Measurements from ENCODE around the gene GTF2A1.
A peak's percentile ranks its signal among the peaks of the same experiment; 100 is the strongest.

GTF2A1 gene

DNA sequence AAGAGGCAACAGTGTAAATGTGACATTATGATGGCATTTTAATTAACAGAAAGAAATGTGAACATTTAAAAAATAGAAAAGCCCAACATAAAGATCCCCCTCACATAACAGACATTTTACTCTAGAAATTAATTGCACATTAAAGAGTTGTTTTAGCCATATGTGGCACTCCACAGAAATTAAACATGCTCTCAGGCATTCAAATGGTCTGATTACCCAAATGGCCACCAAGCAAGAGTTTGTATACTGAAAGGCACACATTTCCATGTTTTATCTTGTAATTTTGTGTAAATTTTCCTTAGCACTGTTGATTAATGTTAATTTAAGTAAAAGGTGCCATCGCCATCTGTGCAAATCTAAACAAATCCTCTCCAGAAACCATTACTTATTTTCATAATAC, 43.5 kb downstream of the GTF2A1 start:
- no peak for DNase-seq (ENCODE audit: low spot score)

DNA sequence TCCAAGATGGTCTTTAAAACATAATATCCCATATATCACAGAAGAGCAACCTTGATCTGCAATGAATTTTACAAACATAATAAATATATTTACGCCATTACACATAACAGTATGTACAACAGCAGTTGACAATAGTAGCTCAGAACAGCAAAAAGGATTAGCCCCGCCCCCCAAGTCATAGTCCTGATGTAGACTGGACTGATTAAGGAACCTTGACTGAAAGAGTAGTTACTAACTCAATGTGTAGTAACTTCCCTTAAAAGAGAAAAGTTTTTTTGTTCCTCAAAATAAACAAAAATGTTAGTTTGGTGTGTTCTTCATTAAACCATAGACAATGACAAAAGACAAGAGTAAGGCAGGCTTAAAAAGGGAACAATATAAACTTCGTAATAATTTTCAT, 44.5 kb downstream of the GTF2A1 start:
- no peak for DNase-seq (ENCODE audit: low spot score)

DNA sequence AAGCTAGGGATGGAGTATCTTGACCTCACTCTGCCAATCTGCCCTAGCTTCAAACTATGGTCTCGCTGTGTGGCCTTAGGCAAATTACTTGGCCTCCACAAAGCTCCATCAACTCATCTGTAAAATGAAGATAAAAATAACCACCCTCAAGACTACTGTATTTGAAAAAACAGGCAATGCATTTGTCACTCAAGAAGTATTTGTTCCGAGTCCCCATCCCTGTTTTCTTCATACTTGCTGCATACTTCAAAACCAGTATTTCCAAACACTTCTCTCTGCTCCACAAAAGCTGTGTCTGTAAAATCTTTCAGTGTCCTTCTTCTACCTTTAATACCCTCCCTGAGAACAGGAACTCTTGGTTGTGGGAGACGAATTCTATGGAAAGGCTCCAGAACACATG, 47.9 kb downstream of the GTF2A1 start:
- DNase-seq (ENCODE audit: low spot score), result no peak

DNA sequence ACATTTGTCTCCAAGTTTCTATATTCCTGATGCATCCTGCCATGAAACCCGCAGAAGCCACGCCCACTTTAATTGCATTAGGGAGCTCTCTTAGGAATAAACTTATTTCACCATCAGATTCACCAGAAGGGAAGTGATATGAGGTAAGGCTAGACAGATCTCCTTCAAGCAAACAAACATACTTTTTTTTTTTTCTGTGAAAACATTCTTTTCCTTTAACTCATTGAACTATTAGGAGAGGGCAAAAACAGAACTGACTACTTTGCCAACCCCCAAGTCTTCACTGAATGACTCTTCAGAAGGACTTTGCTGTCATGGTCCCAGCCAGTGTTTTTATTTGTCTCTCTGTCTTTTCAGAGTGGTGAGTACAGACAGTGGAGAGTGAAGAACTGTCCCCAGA, 48.4 kb downstream of the GTF2A1 start:
- DNase-seq (ENCODE audit: low spot score), result no peak

DNA sequence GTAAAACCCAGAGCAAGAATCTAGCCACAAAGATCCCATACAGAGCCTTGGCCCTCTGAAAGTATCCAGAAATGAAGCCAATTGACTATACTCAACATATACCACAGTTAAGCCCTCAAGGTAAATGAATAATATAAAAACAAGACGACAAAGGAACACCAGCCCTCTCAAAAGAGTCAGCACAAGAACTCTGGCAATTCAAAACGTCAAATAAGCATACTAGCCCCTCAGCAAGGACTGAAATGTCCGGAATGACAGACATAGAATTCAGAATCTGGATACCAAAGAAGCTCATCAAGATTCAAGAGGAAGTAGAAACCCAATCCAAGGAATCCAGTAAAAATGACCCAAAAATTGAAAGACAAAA, 49.9 kb downstream of the GTF2A1 start:
- DNase-seq (ENCODE audit: low spot score), result no peak

DNA sequence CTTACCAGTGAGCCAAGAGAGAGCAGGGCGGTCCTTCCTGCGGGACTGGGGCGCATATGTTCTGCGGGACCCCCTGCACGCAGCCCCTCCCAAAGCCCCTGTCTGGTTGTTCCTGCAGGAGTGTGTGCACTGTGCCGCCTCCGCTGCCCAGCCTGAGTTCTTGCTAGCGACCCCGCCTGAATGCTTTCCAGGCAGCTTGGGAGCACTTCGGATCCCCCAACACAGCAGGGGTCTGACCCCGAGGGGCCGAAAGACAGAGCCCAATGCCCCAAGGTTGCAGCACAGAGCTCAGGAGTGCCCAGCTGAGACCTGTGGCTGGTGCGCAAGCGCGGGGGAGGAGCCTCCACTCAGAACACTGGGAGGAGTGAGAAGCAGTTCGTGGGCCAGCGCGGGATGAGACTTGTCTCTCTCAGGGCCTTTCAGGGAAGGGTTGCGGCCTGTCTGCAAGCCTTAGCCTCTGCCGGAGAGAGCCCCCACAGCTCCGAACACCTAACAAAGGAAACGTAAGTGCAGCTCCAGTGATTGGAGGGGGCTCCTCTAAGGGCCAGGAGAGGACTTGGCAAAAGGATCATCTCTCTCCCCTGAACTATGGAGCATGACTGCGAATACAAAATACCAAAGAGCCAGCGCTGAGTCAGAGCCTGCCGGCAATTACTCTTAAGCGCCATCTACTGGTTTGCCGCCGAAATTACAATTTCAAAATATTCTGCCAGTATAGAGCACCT, 50.5 kb downstream of the GTF2A1 start:
- DNase-seq (ENCODE audit: low spot score), result peak; percentile 89

DNA sequence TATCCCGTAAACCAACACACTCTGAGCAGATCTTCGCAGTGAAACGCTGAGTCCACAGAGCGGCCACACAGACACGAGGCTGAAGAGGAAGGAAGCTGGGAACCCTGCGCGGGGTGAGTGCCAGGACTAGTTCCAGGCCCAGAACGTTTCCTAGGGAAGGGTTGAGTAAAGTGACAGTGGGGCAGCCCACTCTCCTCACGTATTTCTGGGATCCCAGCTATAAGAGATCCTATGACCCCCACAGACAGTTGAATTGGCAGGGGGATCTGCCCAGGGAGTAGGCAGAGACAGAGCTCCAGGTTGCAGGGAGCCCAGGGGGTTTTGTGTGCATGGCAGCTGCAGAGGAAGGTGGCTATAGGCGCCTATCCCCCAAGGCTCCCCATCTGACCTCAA, 51.1 kb downstream of the GTF2A1 start:
- DNase-seq (ENCODE audit: low spot score), result peak; percentile 20

DNA sequence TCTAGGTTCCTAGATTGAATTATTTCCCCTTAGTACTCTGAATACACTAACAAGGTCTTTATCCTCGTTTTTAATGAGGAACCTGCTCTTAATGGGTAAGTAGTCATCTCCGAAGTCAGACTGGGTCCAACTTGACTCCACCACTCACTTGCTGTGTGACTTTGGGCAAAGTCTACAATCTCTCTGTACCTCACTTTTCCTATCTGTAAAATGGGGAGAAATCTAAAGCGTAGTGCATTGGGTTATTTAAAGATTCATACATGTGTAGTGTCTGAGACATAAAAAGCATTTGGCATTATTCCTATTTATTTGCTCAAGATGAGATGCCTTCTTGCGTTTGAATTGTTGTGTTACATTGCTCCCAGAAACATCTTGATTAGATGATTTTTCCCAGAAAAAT, 51.5 kb downstream of the GTF2A1 start:
- no peak for DNase-seq (ENCODE audit: low spot score)

DNA sequence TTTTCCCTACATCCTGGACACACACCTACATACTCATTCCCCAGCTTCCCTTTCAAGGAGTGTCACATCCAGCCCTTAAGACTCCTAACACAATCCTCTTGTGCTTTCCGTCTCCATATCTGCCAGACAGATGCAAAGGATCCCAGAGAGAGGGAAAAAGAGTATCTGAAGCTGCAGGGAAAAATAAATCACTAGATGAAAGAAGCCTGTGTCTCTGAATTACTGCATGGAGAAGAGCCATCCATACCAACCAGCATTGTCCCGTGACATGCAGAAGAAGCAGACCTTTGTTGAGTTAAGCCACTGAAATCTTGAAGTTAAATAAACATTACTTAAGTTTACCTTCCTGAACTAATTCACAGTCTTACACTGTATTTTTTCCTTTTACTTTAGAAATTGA, 54.6 kb downstream of the GTF2A1 start:
- DNase-seq (ENCODE audit: low spot score), result no peak

DNA sequence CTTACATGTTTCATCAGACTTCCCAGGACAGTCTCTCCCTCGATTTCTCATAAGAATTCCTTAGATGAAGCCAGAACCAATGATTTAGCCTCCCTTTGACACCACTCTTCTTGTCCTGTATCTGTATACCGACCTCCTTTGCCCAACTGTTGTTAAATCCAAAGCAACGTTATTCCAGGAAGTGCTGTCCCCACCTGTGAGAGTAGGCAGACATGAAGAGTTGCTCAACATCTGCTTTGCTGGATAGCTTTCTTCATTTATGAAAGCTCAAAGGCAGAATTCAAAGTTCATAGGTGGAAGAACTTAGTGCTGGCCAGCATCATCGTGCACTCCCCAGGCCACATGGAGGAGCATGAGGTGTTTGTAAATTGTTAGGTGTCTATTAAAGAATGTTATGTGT, 55.6 kb downstream of the GTF2A1 start:
- DNase-seq (ENCODE audit: low spot score), result no peak

DNA sequence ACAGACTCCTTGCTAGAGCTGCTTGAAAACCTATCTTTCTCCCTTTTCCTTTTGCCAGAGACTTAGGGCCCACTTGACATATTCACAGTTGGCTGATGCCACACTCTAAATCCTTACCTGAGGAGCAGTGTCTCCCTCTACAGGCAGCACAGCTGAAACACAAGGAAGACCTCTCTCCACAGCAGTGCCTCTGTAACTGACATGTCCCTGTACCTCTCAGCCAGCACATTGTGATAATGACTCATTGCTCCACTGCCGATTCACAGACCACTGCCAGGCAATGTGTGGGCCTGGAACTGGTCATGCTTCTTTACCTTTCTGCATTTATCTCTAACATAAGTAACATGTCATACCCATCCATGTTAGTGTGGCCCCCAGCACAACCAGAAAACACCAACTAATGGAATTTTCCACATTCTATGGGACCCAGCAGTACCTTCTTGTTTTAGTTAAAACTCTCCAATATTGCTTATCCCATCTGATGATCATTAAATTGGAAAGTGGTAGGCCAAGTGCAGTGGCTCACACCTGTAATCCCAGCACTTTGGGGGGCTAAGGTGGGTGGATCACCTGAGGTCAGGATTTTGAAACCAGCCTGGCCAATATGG, 56.5 kb downstream of the GTF2A1 start:
- peak; percentile 61 for DNase-seq (ENCODE audit: low spot score)

DNA sequence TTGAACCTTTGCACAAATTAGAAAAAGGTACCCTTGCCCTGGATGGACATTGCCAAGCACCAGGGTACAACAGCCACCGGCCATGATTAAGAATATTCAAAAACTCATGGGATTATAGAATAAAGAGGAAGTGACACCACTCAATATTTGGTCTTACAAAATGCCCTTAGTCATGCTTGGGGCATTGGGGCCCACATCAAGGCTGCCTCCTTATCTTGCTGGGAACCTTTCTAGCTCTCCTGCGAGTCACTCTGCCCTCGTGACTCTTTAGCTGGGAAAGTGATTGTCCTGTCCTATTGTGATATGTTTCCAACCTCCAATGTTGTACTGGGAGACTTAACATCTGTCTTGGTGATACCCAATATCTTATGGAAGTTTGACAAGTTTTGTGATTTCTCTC, 57.8 kb downstream of the GTF2A1 start:
- no peak for DNase-seq (ENCODE audit: low spot score)

DNA sequence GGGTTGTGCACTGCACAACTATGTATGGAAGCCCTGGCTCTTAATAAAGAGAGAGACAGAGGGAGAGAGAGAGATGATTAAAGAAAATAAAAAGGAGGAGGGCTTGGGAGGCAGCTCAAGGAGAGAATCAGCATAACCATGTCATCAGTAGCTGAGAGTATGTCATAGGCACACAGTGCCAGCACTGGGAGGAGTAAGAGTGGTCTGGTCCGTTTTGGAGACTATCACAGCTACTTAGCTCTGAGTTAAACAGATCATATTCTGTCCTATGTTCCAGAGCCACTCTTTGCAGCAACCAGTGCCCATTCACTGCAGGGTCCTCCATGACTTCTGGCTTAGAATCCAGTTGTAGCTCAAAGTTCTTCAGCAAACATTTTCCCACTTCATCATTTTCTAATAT, 59.0 kb downstream of the GTF2A1 start:
- DNase-seq (ENCODE audit: low spot score), result no peak

DNA sequence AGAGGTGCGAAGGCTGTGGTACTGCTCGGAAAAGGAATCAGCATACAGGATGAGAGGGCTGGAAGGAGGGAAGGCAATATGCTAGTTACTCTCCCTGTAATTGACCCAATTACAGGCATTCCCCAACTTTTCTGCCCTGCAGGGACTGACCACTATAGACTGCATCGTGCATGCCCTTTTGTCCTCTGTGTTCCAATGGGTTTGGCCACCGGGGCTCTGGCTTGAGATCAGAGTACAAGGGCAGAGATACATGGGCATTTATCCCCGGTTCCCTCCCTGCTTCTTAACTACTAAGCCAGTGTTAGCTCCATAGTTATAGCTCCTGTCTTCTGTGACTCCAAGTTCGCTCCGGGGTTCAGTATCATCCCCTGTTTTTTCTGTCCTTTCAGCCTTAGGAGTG, 59.7 kb downstream of the GTF2A1 start:
- no peak for DNase-seq (ENCODE audit: low spot score)

DNA sequence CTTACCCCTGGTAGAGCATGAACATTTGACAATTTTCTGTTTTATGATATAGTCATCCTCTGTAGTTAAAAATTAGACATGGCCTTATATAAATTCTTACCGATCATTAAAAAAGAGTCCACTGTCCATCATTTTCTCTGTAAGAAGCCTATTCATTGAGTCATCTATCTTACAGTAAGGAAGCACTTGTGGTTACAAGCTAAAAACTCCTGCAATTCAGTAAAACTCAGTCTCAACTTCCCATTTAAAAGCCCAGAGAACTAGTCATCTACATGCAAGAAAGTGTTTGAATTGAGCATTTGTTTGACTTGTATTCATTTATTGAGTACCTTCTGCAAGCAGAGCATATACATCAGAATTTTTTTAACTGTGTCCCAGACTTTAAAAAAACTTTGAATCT, 63.3 kb downstream of the GTF2A1 start:
- DNase-seq (ENCODE audit: low spot score), result no peak

DNA sequence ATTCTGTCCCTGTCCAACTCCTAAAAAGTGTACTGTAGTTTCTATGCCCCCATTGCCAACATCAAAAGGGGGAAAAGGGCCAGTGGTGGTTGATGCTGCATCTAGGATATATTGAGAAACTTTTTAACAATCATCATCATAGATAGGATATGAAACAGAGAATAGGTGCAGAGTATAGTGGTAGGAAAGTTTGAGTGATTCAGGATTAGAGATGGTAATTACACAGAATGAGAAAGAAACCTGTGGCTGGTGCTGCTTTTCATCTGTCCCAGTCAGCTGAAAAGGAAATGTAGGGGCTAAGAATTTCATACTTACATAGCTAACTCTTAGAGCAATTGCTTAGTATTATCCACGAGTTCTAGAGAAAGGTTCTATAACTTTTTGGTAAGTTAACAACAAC, 67.6 kb downstream of the GTF2A1 start:
- DNase-seq (ENCODE audit: low spot score), result no peak

DNA sequence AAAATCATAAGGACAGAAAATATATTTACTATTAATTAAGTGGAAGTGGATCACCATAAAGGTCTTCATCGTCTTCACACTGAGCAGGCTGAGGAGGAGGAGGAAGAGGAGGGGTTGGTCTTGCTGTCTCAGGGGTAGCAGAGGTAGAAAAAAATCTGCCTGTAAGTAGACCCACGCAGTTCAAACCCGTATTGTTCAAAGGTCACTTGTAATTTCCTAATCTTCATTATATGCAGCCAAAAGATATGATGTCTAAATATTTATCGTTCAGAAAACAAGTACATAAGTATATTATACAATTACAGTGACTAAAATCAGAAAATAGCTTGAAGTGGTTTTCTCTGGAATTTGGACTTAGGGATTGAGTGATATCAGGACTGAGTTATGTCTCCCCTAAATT, 72.1 kb downstream of the GTF2A1 start:
- DNase-seq (ENCODE audit: low spot score), result no peak

DNA sequence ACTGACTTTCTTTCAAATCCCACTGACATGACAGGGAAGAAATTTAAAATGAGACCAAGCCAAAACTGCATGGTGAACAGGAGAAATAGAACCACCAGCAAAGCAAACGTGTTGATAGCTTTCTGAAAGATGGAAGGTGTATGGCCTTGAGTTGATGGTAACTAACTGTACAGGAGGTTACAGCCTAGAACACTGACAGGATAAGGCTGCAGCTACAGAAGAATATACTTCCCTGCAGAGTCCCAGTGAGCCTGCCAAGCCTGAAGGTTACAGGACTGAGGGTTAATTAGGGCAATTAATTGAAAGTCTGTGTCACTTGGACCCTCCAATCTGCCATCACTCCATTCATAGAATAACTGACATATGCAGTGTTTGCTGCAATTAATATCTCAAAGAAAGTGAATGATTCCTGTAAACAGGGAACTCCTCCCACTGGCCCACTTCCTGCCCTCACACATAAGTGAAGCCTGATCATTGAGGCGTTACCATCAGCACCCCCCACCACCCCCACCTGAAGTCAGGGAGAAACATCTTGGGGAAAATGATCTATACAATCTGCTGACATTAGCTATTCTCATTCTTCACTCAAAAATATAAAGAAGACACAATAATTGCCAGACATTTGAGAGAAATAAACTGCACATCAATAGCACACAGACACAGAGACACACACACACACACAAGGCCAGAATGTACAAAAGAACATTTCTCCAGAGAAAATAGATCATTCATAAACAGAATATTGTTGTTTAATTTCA, 73.4 kb downstream of the GTF2A1 start:
- DNase-seq (ENCODE audit: low spot score), result no peak

DNA sequence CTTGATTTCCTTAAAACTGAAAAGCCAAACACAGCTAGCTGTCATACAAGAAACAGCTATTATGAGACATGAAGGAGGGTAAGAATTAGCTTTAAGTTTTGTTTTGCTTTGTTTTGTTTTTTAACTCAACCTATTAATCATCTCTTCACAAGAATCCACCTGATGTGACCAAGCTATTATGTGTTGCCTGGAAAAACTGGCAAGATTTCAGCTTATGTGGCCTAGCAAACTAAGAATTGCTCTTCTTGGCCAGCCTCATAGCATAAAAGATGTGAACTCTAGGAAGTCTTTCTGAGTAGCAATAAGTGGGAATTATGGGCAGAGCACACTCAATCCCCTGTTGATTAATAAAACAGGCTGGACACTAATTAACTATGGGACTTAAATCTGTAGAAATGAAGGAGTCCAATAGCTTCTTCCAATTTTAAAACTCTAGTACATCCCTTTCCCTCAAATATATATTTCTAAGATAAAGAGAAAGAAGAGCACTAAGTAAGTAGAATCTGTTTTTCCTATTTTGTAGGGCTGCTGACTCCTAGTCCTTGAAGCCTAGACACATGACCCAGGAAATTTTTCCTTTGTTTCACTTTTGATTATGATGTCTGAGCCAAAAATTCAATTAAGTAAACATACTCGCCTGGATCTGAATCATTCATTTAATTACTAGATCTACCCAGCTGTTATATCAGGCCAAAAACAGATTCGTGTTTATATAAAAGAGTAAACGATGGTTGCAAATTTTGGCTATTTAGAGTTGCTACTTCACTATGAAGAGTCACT, 75.7 kb downstream of the GTF2A1 start:
- DNase-seq (ENCODE audit: low spot score), result no peak

DNA sequence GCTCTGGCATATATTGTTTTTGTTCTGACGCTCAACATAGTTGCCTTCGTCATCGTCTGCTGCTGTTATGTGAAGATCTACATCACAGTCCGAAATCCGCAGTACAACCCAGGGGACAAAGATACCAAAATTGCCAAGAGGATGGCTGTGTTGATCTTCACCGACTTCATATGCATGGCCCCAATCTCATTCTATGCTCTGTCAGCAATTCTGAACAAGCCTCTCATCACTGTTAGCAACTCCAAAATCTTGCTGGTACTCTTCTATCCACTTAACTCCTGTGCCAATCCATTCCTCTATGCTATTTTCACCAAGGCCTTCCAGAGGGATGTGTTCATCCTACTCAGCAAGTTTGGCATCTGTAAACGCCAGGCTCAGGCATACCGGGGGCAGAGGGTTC, 77.0 kb downstream of the GTF2A1 start:
- DNase-seq (ENCODE audit: low spot score), result no peak

DNA sequence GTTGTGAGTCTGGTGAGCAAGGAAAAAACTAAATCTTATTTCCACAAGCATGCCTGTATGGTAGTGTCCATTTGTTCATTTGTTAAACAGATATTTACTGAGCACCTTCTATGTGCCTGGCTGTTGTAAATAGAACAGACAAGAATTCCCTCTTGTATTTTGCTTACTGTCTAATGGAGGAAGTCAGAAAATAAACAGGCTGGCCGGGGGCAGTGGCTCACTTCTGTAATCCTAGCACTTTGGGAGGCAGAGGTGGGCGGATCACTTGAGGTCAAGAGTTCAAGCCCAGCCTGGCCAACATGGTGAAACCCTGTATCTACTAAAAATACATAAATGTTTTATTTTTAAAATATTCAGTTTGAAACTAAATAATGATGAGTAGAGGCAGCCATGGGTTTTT, 79.3 kb downstream of the GTF2A1 start:
- DNase-seq (ENCODE audit: low spot score), result no peak

DNA sequence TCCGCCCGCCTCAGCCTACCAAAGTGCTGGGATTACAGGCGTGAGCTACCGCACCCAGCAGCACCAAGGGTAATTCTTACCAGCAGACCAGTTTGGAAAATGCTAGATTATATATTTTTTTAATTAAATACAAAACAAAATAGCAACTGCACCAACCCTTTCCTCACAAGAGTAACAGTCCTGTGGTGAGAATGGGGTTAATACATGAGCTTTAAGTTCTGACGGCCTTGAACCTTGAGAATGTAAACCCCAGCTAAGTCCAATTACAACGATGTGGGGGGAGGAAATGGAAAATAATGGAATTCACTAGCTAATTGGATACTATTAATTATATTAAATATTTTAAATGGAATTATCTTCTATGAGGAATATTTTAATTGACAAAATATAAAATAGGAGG, 82.3 kb downstream of the GTF2A1 start:
- no peak for DNase-seq (ENCODE audit: low spot score)

DNA sequence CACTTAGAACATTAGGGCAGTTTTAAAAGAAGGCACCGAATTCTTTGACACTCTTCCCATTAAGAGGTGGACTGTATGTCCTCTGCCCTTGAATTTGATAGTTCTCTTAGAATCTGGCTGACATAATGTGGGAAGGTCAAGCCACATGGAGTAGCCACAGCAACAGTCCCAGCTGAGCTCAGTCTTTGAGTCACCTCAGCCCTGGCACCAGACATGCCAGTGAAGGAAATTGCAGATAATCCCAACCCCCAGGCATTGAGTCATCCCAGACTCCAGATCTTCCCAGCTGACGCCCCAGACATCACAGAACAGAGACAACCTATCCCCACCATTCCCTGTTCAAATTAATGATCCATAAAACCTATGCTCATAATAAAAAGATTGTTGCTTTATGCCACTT, 83.4 kb downstream of the GTF2A1 start:
- DNase-seq (ENCODE audit: low spot score), result peak; percentile 57
